Subcutaneous adipose tissue (tissue), 4 donors: ENCODE results near the gene SEPTIN2. TPM values are rescaled to one million over a fixed set of nuclear protein-coding genes. Genes with fewer than 3 reads are reported as not detected.

Source experiments
- total RNA-seq, 4 donors: library from RNA; depleted of rRNA; stranded (reverse); fragments of >200 nt; gene quantifications; one replicate each; pipeline ENCODE4 v1.1.0, GENCODE V29; 2016
- TF ChIP-seq, protein P1 (sequence below): fragments of 450-650 bp; IDR thresholded peaks from one replicate; pipeline ENCODE4 v1.5.1; 2016; ENCODE audit warnings: low read depth, mild to moderate bottlenecking, control low read depth, antibody characterized with exemption, moderate library complexity

Gene SEPTIN2
- total RNA-seq, 4 donors from 2014 or later = 299 to 428 (median 363) TPM

DNA sequence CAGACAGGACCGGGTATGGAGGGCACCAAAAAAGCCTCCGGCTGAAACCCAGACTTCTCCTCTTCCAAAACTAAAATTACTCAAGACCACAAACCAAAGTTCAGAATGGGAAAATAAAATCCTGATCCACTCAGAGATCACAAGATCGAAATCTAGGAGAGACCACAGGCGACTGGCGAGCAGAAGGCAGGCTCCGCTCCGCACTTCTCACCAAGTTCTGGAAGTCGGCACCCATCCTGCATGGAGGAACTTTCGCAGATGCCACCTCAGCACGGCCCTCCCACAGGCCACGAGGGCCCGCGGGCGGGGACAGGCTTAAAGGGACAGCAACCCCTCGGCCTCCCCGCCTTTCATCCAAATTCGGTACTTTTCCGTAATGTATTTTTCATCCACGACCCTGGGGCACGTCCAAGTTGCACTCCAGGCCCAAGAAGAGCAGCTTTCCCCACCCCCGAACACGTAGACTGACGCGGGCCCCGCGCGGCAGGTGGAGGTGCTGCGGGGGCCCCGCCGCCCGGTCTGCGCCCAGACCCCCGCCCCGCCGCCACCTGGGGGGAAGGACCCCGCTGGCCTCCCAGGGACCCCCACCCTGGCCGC lies 43.9 kb upstream of the SEPTIN2 start:
- TF ChIP-seq, protein P1, sequence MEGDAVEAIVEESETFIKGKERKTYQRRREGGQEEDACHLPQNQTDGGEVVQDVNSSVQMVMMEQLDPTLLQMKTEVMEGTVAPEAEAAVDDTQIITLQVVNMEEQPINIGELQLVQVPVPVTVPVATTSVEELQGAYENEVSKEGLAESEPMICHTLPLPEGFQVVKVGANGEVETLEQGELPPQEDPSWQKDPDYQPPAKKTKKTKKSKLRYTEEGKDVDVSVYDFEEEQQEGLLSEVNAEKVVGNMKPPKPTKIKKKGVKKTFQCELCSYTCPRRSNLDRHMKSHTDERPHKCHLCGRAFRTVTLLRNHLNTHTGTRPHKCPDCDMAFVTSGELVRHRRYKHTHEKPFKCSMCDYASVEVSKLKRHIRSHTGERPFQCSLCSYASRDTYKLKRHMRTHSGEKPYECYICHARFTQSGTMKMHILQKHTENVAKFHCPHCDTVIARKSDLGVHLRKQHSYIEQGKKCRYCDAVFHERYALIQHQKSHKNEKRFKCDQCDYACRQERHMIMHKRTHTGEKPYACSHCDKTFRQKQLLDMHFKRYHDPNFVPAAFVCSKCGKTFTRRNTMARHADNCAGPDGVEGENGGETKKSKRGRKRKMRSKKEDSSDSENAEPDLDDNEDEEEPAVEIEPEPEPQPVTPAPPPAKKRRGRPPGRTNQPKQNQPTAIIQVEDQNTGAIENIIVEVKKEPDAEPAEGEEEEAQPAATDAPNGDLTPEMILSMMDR = no peak

DNA sequence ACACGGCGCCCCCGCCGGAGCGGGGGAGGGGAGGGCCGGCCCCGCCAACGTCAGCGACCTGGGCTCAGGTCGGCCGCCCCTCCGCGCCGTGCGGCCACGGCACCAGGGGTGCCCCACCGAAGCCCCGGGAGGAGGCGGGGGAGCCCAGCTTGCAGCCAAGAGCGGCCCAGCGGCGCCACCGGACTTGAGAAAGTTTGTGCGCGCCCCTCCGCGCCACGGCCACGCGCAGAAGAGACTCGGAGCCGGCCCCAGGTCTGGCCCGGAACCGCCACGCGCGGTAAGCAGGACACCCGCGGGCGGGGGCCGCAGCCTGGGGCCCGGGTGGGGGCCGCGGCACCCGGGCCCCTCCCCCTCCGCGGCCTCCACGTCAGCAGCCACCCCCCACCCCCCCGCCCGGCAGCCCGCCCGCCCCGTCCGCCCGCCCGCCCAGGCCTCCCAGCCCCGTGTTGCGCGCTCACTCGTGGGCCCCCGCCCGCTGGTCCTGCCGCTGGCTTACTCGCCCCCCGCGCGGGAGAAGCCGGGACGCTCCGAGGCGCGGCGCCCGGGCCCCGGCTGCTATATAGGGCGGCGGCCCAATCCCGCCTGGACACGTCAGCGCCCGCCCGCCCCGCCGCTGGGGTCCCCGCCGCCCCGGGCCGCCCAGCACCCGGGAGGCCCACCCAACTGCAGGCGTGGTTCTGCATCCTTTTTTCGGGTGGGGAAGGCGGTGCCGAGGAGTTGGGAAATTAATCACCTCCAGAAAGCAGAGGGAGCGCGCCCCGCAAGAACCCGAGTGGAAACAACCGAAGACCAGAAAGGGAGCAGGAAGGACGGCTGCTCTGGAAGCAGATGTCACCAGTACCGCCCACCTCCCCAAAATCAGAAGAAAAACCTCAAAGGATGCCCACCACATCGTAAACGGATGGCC lies 43.2 kb upstream of the SEPTIN2 start:
- TF ChIP-seq, protein P1 = no peak

DNA sequence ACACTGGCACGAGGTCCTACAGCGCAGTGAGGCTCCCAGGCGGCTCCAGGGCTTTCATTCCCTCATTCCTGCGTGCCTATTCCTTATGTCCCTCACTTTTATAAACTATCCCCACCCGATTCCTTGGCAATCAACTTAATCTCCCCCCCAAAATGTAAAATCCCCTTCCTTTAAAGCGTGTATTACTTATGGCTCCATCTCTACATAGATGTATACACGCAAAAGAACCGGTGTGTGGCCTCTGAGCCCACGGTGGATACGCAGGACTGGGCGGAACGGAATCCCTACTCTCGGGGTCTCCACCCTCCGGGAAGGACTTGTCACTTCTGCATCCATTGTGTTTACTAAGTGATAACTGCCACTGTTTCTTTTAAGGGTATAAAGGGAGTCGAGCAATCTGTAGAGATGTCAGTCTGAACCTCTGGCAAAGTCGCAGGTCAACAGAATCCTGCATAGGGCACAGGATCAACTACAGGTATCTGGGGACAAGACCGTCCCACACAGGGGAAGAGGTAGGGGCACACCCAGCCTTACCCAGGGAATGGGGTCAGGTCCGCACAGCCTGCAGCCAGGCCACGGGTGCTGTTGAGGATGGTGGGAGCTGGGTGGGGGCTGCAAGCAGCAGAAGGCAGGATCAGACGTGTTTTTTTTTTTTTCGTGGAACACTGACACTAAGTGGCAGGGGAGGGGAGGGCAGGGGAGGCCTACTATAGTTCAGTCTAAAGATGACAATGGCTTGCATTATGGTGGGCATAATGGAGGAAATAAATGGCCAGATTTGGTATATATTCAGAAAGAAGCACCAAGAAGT lies 42.3 kb upstream of the SEPTIN2 start:
- TF ChIP-seq, protein P1 = no peak

DNA sequence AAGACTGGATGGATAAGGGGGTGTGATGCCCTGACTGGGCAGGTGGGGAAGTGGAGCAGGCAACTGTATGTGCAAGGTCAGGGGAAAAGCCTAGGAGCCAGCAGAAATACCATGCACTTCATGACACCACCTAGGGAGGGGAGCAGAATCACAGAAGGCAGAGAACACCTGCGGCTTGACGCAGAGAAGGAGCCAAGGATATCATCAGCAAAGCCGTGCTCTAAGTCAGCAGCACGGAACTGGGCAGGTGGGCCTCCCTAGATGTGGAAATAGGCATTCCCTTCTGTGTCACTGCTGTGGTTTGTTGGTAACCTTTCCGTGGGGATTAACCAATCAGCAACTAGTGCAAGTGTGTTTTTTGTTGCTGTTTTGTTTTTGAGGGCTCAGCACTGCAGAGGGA lies 41.6 kb upstream of the SEPTIN2 start:
- TF ChIP-seq, protein P1 = no peak

DNA sequence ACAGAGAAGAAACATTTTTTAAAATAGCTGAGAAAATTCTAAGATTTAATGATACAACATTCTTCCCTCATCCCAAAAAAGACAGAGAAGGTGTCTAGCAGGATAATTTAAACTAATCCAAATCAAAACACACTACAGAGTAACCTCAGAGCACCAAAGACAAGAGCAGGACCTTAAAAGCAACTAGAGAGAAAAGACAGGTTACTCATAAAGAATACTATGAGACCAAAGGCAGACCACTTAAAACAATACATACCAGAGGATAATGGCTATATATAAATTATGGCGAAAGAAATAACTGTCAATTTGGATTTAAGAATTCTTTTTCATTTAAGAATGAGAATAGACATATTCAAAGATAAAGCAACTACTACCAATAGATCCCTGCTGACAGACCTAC lies 40.2 kb upstream of the SEPTIN2 start:
- TF ChIP-seq, protein P1 = no peak

DNA sequence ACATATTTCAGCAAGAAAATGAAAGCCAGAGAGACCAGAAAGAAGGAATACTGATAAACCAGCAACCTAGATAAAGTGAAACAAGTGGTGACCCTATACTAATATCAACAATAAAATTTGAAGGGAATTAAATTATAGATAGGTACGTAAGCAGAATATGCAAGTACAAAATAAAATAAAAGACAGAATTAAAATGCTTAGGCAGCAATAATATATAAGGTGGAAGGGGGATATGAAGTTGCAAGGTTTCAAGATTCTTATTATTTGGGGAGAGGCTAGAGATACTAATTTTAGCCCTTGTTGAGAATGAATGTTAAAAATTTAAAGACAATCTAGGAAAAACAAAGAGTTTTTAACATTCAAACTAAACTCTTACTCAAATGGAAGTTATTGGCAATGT lies 39.8 kb upstream of the SEPTIN2 start:
- TF ChIP-seq, protein P1 = no peak

DNA sequence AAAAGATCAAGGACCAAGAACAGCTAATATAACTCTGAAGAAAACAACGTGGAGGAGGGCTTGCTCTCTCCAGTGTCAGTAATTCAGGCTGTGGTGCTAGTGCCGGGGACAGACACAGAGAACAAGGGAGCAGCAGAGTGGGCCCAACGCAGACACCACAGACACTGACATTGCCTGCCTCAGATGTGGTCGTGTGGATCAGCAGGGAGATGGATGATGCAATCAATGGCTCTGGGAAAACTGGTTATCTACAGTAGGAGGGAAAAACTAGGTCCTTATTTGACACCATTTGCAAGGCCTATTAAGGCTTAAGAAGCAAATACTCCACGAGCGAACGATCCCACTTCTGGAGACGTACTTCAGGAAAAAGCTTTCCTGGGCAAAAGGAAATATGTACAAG lies 36.3 kb upstream of the SEPTIN2 start:
- TF ChIP-seq, protein P1 = no peak
